Activated naive CD4-positive, alpha-beta T cell treated with anti-CD3 and anti-CD28 coated beads, Interleukin-2, amount 50 U/mL, for 24 hours (primary cell): ENCODE measurements around the gene STRA6.

Source experiments
- H3K27ac Mint-ChIP-seq: one replicate; pipeline ENCODE4 v1.8.0; 2021; ENCODE audit warnings: mild to moderate bottlenecking, mixed read lengths
- H3K27me3 Mint-ChIP-seq: one replicate; pipeline ENCODE4 v1.8.0; 2021; ENCODE audit warnings: mixed read lengths
- H3K36me3 Mint-ChIP-seq: one replicate; pipeline ENCODE4 v1.8.0; 2021; ENCODE audit warnings: mixed read lengths
- H3K4me1 Mint-ChIP-seq: one replicate; pipeline ENCODE4 v1.8.0; 2021; ENCODE audit warnings: mixed read lengths
- H3K4me3 Mint-ChIP-seq: one replicate; pipeline ENCODE4 v1.8.0; 2021; ENCODE audit warnings: mild to moderate bottlenecking, mixed read lengths
- H3K9me3 Mint-ChIP-seq: one replicate; pipeline ENCODE4 v1.8.0; 2021; ENCODE audit warnings: mixed read lengths

The STRA6 gene

DNA sequence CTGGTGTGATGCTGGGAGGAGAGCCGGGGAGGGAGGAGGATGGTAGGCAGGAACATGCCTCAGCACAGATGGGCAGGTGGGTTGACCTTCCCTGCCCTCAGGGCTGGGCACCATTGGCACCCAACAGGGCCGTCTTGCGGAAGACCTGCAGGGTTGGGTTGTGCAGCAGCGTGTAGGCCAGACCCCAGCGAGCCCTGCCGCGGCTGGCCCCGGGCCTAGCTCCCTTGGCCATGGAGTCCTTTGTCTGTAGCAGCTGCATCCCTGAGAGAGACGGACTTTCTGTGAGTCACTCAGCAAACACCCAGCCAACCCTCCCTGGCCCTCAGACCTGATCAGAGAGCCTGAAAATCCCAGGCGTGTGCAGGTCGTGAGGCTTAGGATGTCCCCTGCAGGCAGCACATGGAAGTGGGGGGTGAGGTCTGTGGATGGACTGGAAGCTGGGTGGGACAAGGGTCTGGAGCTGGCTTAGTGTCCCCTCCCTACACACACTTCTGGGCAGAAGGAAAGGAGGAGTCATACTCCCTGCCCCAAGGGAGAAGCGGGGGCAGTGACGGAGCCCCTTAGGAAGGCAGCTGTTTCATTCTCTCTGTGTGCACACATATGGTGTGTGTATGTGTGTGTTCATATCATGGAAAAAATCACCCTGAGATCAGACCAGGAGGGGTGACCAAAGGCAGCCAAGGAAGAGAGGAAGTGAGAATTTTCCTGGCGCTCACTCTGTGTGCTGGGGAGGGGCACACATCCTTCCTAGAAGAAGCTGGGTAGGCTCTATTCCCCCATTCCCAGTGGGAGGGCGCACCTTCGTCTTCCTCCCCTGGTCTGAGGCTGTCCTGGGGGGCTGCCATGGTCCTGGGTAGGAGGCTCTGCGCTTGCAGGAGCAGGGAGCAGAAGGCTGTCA lies 22.4 kb downstream of the STRA6 start:
- H3K27me3 Mint-ChIP-seq, result no peaks in the 10 kb centered on the region
- no peaks in the 10 kb centered on the region for H3K9me3 Mint-ChIP-seq
- H3K36me3 Mint-ChIP-seq, result no peaks in the 10 kb centered on the region
- H3K4me1 Mint-ChIP-seq, result no peaks in the 10 kb centered on the region
- no peak overlapping the region for H3K27ac Mint-ChIP-seq
- H3K4me3 Mint-ChIP-seq, result no peak overlapping the region

DNA sequence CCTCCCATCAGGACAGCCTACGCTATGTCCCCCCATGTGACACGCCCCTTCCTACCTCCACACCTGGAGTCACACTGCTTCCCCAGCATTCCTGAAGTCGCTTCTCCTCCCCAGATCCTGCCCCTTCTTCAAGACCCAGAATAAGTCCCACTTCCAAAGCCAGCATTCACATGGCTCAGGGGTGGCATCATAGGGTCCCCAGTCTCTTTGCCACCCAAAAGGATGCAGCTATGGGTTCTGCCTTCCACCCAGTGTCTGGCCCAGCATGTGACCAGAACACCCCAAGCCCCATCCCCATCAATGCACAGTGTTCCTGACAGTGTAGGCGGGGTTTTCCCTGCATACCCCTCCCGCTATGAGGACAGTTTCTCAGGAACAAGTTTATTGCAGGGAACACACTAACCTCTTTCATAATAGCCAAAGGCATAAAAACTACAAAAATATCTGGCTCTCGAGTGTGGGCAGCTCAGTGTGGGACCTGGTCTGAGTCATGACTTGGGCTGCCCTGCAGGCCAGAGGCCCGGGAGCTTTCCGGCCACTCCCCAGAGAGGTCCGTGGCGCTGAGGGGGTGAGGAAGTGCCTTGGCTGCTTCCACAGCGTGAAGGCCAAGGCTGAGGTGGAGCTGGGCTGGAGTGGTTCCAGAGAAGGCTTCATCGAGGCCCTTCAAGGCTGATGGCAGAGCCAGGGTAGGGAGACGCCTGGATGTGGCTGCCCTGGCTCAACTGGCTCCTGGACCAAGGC lies 23.3 kb downstream of the STRA6 start:
- peak overlapping the region; percentile 9 for H3K27ac Mint-ChIP-seq

DNA sequence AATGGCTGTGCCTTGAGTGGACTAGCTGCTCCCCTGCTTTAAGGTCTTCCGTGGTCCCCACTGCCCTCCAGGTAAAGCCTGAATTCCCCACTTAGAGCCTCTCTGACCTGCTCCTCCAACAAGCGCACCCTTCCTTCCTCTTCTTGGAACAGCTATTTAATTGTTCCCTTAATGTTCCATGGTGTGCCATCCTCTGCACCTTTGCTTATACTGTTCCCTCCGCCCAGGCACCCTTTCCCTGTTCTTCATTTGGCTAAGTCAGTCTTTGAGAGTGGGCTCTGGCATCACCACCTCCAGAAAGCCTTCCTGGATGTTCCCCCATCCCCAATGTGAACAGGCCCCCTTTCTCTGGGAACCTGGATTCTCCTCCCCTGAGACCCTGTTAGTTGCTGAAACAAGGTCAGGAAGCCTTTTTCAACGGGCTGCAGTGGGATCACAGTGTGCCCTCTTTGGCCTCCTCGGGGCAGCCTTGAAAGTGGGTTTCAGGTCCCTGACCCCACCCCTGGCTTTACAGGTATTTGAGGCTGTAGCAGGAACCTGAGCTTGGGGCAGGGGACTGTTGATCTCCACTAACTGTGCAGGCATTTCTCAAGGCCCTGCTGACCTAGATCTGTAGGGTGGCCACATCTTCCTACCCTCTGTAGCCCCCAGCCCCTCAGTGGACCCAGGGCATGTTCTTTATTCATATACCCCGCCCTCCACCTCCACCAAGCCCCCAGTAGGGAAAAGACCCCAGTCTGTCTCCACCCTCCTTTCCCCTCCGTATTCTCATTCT lies 24.1 kb downstream of the STRA6 start:
- Mint-ChIP-seq H3K9me3 (no peaks in the 10 kb centered on the region), H3K27me3 (no peaks in the 10 kb centered on the region), H3K4me1 (no peaks in the 10 kb centered on the region), H3K4me3 (no peak overlapping the region), H3K36me3 (no peaks in the 10 kb centered on the region), H3K27ac (no peak overlapping the region)

More for the DNA sequence above, 23.3 kb downstream of the STRA6 start:
- no peaks in the 10 kb centered on the region for H3K27me3 Mint-ChIP-seq
- no peak overlapping the region for H3K4me3 Mint-ChIP-seq
- no peaks in the 10 kb centered on the region for H3K9me3 Mint-ChIP-seq
- no peaks in the 10 kb centered on the region for H3K36me3 Mint-ChIP-seq
- H3K4me1 Mint-ChIP-seq, result no peaks in the 10 kb centered on the region

DNA sequence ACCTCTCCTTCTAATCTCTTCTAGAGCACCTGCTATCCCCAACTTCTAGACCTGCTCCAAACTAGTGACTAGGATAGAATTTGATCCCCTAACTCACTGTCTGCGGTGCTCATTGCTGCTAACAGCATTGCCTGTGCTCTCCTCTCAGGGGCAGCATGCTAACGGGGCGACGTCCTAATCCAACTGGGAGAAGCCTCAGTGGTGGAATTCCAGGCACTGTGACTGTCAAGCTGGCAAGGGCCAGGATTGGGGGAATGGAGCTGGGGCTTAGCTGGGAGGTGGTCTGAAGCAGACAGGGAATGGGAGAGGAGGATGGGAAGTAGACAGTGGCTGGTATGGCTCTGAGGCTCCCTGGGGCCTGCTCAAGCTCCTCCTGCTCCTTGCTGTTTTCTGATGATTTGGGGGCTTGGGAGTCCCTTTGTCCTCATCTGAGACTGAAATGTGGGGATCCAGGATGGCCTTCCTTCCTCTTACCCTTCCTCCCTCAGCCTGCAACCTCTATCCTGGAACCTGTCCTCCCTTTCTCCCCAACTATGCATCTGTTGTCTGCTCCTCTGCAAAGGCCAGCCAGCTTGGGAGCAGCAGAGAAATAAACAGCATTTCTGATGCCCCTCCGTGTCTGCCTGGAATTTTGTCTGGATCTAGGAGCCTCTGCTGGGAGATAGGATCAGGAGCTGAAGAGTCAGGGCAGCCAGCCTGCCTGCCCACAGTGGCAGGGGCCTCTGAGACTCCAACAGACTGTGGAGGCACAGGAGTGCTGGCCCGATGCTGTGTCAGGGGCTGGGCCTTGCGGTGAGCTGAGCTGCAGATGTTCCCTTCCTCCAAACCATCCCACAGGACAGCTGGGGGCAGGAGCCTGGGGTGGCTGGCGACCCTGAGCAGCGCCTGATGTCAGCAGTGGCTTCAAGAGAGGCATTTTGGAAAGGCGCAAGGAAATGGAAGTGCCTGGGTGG lies 26.0 kb downstream of the STRA6 start:
- H3K4me3 Mint-ChIP-seq, result no peak overlapping the region
- no peaks in the 10 kb centered on the region for H3K27me3 Mint-ChIP-seq
- H3K36me3 Mint-ChIP-seq, result no peaks in the 10 kb centered on the region
- H3K9me3 Mint-ChIP-seq, result no peaks in the 10 kb centered on the region
- no peaks in the 10 kb centered on the region for H3K4me1 Mint-ChIP-seq
- H3K27ac Mint-ChIP-seq, result no peak overlapping the region

DNA sequence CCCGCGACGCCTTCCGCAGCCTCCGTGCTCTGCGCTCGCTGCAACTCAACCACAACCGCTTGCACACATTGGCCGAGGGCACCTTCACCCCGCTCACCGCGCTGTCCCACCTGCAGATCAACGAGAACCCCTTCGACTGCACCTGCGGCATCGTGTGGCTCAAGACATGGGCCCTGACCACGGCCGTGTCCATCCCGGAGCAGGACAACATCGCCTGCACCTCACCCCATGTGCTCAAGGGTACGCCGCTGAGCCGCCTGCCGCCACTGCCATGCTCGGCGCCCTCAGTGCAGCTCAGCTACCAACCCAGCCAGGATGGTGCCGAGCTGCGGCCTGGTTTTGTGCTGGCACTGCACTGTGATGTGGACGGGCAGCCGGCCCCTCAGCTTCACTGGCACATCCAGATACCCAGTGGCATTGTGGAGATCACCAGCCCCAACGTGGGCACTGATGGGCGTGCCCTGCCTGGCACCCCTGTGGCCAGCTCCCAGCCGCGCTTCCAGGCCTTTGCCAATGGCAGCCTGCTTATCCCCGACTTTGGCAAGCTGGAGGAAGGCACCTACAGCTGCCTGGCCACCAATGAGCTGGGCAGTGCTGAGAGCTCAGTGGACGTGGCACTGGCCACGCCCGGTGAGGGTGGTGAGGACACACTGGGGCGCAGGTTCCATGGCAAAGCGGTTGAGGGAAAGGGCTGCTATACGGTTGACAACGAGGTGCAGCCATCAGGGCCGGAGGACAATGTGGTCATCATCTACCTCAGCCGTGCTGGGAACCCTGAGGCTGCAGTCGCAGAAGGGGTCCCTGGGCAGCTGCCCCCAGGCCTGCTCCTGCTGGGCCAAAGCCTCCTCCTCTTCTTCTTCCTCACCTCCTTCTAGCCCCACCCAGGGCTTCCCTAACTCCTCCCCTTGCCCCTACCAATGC lies 27.1 kb downstream of the STRA6 start:
- Mint-ChIP-seq H3K27ac (no peak overlapping the region), H3K4me1 (no peaks in the 10 kb centered on the region), H3K27me3 (no peaks in the 10 kb centered on the region), H3K4me3 (no peak overlapping the region), H3K36me3 (no peaks in the 10 kb centered on the region), H3K9me3 (no peaks in the 10 kb centered on the region)

DNA sequence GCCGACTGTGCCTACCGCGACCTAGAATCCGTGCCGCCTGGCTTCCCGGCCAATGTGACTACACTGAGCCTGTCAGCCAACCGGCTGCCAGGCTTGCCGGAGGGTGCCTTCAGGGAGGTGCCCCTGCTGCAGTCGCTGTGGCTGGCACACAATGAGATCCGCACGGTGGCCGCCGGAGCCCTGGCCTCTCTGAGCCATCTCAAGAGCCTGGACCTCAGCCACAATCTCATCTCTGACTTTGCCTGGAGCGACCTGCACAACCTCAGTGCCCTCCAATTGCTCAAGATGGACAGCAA lies 27.7 kb downstream of the STRA6 start:
- H3K9me3 Mint-ChIP-seq, result no peaks in the 10 kb centered on the region
- no peaks in the 10 kb centered on the region for H3K36me3 Mint-ChIP-seq
- no peaks in the 10 kb centered on the region for H3K4me1 Mint-ChIP-seq
- H3K4me3 Mint-ChIP-seq, result no peak overlapping the region
- no peaks in the 10 kb centered on the region for H3K27me3 Mint-ChIP-seq
- H3K27ac Mint-ChIP-seq, result no peak overlapping the region

DNA sequence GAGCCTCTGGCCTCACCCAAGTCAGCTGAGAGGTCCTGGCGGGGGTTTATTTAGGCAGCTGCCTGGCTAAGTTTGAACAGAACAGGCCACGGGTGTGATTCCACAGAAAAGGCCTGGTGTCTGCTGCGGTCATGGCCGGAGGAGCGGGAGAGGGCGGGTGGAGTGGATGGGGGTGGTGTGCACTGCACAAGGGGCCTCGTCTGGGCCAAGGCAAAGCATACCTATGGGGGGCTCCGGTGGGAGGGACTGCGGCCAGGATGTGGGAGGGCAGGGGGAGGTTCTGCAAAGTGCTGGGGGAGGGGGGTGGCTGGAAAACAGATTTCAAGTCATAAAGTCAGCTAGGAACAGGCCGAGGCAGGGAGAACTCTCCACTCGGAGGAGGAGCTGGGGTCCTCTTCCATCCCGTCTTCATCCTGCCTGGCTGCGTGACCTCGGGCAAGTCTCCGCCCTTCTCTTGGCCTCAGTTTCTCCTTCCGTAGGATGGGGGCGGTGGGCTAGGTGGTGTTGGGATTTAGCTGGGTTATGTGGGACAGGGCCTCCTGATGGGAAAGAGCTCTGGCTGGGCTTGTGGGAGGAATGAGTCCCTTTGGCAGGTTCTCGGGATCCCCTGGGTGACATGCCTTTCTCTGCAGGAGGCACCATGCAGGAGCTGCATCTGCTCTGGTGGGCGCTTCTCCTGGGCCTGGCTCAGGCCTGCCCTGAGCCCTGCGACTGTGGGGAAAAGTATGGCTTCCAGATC lies 28.2 kb downstream of the STRA6 start:
- Mint-ChIP-seq H3K4me3 (no peak overlapping the region), H3K4me1 (no peaks in the 10 kb centered on the region), H3K9me3 (no peaks in the 10 kb centered on the region), H3K27ac (no peak overlapping the region), H3K27me3 (no peaks in the 10 kb centered on the region), H3K36me3 (no peaks in the 10 kb centered on the region)

DNA sequence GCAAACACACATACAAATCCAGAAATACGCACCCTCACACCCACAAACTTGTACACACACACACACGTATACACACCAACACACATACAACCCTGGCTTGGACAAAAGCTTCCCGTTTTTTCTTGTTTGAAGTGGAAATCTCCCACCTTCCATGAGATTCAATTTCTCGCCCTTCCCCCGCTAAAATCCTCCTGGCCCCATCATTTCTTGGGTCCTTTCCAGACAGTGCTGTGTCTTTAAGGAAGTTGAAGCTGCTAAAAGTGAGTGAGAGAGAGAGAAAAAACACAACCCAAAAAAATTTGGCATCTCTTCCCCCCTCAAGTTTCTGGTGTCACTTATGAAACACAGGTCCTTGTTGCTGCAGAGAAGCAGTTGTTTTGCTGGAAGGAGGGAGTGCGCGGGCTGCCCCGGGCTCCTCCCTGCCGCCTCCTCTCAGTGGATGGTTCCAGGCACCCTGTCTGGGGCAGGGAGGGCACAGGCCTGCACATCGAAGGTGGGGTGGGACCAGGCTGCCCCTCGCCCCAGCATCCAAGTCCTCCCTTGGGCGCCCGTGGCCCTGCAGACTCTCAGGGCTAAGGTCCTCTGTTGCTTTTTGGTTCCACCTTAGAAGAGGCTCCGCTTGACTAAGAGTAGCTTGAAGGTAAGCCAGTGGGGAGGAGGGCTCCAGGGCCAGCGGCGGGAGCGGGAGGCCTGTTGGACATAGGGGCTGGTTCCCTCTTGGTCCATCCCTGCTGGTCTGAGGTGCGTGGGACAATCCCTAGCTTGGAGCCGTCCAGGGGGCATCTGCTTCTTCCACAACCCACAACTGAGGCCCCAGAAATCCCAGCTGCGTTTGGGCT lies 29.0 kb downstream of the STRA6 start, which contains the start of gene ISLR:
TSS of gene ISLR (plus strand) at position 331 of the 839 bp plus-strand sequence. CDS start 1,149 bp downstream, outside the sequence.
- Mint-ChIP-seq H3K27ac (no peak within 1 kb of the TSS), H3K27me3 (no peaks in the 10 kb centered on the region), H3K4me3 (no peak within 1 kb of the TSS), H3K36me3 (no peaks in the 10 kb centered on the region), H3K4me1 (no peaks in the 10 kb centered on the region), H3K9me3 (no peaks in the 10 kb centered on the region)

DNA sequence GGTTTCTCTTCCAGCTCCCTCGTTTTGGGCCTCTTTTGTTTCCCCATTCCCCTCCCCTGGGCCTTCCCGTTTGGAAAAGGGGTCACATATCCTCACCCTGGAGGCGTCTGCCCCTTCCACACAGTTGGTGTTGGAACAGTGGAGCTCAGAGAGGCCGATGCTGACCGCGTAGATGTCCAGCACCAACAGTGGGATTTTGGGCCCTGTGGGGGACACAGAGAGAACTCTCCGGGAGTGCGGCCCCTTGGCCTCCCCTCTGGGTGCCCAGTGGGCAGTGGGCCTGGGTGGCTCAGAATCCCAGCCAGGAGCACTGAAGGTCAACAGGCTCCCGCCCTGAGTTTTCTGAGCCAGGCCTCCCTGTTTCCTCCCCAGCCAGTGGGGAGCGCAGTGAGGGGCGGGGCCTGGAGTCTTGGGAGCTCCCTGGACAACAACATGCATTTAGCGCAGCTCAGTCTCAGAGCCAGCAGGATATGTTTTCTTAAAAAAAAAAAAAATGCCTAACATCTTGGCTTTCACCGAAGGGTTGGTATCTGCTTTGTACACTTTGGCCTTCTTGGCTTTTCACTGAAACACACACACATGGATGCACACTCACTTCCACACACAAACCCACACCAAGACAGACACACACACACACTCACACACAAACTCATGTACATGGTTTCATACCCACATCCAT lies 29.7 kb downstream of the STRA6 start:
- Mint-ChIP-seq H3K4me3 (no peak overlapping the region), H3K9me3 (no peaks in the 10 kb centered on the region), H3K36me3 (no peaks in the 10 kb centered on the region), H3K27me3 (no peaks in the 10 kb centered on the region), H3K4me1 (no peaks in the 10 kb centered on the region), H3K27ac (no peak overlapping the region)

DNA sequence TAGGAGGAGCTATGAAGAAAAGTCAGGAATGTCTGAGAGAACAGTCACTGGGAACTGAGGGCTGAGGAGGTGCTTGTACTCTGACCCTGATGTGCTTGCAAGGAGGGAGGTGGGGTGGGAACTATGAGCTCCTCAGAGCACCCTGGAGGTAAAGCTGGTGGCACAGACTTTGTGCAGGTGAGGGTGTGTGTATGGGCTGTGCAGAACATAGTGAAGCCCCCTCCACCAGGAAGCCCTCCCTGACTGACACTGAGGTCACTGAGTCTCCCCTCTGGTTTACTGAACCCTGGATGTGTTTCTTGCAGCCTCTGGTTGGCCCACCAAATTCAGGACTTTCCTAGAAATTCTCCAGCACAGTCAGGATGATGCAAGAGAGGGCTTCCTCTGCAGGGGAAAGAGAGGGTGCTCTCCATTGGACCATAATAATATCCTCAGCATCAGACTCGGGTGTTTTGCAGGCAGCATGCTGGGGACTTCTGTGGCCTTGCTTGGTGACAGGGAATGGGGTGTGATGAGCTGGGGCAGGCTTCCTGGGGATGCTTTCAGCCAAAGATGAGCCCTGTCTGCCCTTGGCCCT lies 30.5 kb downstream of the STRA6 start:
- Mint-ChIP-seq H3K27me3 (no peaks in the 10 kb centered on the region), H3K4me3 (no peak overlapping the region), H3K27ac (no peak overlapping the region), H3K36me3 (no peaks in the 10 kb centered on the region), H3K4me1 (no peaks in the 10 kb centered on the region), H3K9me3 (no peaks in the 10 kb centered on the region)

DNA sequence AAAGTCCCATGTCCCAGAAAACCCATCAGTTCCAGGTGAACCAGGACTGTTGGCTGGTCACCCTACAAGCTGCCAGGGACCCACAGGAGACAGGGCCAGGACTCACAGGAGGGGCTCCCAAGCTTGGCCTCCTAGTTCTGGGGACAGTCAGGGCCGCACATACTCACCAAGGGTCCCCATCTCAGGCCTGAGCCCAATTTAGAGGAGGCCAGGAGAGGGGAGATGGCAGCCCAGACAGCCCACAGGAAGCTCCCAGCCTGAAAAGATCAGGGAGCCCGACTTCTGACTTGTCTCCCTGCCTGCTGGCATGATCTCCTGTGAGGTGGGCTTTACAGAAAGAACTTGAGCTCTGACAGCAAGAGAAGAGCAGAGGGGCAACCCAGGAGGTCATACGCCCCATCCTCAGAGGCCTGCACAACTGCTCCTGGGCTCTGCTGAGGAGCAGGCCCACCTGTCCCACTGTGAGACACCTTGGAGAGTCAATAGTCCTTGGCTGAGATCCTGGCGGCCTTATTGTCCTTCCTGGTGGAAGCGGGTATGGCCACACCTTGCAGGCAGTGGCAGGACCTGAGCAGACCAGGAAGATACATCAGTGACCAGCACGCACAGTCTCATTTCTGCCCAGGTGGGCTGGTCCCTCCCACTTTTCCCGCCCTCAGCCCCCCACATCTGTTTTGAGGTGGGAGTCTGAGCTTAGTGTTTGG lies 31.6 kb downstream of the STRA6 start:
- Mint-ChIP-seq H3K27ac (no peak overlapping the region), H3K9me3 (no peaks in the 10 kb centered on the region), H3K27me3 (no peaks in the 10 kb centered on the region), H3K4me1 (no peaks in the 10 kb centered on the region), H3K4me3 (no peak overlapping the region), H3K36me3 (no peaks in the 10 kb centered on the region)
